NCI-H2107 treated with DMSO at 0.1 percent for 48 hours (cell line): ENCODE measurements around the gene NFE2L2.
"Not testable (repeated sequence)": the region's sequence is repeated elsewhere in the genome, so short reads cannot be mapped to it uniquely, and the experiment has no call there.

Experiments
- DNase-seq: peaks from one replicate; lab custom pipeline; 2025; ENCODE audit not compliant: unreplicated experiment; lab: John Stamatoyannopoulos, UW

The NFE2L2 gene

GRCh38 chr2:177258059-177258458 lies 6.5 kb downstream of the NFE2L2 start:
- DNase-seq = no peak

GRCh38 chr2:177257471-177257870 lies 7.1 kb downstream of the NFE2L2 start:
- no peak for DNase-seq

DNA sequence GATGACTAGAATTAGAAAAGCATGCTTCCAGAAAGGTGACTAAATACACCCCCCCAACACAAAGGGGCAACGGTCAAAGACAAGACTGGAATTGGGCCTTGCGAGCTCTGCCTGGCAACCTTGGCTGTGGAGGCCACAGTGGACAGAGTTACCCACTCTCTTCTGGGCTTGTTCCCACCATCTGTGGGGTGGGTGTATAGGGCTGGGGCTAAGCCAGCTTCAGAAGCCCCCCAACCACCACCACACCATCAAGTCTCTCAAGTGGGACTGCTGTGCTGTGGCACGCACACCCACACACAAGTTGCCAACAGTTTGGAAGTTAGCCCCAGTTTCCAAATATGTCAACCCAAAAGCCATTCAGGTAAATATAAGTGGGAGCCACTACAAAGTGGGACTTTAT lies 7.8 kb downstream of the NFE2L2 start:
- no peak for DNase-seq

DNA sequence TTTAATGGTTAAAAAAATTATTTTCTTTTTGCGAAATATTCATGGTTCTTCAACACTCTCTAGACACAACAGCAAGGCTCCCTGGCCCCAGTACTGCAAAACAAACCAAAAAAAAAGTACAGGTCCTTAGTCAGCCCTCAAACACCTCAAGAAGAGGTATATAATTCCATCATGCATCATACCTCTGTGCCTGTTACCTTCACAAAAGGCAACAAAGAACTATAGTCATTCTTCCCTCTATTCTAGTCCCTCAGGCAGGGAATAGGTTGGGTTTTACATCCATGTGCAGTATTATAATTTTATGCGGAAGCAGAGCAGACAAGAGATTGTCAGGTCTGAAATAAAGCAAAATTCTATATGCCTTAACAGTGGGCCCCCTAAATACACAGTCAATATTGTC lies 8.5 kb downstream of the NFE2L2 start:
- no peak for DNase-seq

- DNase-seq = no peak
Measured at GRCh38 chr2:177255227-177255601, 9.3 kb downstream of the NFE2L2 start.

- no peak for DNase-seq
Measured at GRCh38 chr2:177254433-177255226, 9.9 kb downstream of the NFE2L2 start.

GRCh38 chr2:177253704-177254103 lies 10.8 kb downstream of the NFE2L2 start:
- DNase-seq = no peak

GRCh38 chr2:177252808-177253531 lies 11.6 kb downstream of the NFE2L2 start:
- DNase-seq = no peak

GRCh38 chr2:177251165-177251542 lies 13.4 kb downstream of the NFE2L2 start:
- DNase-seq = no peak

- DNase-seq = no peak
Measured at GRCh38 chr2:177250461-177250860, 14.1 kb downstream of the NFE2L2 start.

DNA sequence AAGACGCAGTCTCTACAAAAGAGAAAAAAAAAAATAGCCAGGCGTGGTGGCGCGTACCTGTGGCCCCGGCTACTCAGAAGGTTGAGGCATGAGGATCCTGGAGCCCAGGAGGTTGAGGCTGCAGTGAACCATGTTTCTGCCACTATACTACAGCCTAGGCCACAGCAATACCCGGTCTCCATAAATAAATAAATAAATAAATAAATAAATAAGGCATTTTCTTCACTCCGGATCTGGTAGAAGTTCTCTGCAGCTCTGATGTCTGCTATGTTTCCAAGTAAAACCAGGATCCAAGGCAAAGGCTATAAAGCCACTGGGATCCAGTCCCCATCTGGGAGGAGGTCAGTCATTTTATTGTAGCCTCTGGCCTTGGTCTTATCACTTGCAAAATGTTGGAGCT lies 15.5 kb downstream of the NFE2L2 start:
- DNase-seq = no peak

GRCh38 chr2:177247693-177248262 lies 16.7 kb downstream of the NFE2L2 start:
- no peak for DNase-seq

DNA sequence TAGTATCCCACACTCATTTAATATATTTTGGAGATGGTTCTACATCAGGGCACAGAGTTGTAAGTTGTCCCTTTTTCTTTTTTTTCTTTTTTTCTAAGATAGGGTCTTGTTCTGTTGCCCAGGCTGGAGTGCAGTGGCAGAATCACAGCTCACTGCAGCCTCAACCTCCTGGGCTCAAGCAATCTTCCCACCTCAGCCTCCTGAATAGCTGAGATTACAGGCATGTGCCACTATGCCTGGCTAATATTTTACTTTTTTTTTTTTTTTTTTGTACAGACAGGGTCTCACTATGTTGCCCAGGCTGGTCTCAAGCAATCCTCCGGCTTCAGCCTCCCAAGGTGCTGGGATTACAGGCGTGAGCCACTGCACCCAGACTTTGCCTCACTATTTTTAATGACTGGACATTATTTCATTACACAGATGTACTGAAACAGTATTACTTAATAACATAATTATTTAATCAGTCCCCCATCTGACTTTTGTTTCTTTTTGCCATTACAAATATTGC lies 17.9 kb downstream of the NFE2L2 start:
- not testable (repeated sequence) for DNase-seq

DNA sequence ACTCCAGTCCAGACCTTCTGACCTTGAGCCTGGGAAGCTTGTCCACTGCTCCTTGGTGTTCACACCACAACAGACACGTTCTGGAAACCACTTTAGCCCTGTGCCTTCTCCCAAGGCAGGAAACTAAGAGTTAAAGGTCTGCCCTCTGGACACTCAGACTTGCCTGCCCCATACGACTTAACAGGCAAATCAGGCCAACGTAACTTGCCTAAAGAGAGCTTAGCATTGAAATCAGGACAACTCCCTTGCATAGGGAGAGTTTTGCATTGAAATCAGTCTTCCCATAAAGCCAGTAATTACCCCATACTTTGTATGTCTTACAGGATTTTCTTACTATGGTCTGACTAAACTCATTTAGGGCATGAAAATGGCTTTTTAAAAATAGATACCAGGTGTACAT lies 18.5 kb downstream of the NFE2L2 start:
- no peak for DNase-seq

DNA sequence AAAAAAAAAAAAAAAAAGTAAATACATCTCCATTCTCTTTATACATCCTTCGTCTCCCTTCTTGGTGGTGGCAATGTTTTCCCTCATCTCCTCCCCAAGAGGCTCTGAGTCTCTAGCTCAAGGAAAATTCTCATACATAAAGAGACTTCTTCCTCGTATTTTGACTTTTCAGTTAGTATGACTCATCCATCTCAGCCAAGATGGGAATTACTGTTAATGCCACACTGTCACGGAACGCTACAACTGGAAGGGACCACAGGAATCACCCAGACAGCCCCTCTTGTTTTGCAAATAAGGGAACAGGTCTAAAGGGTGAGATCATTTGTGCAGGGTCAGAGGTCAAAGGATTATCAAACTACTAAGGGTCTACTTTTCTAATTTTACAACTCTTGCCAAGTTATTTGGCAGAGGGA lies 19.5 kb downstream of the NFE2L2 start:
- DNase-seq = no peak

GRCh38 chr2:177244244-177244771 lies 20.2 kb downstream of the NFE2L2 start:
- no peak for DNase-seq

GRCh38 chr2:177243476-177243875 lies 21.1 kb downstream of the NFE2L2 start:
- DNase-seq = no peak

DNA sequence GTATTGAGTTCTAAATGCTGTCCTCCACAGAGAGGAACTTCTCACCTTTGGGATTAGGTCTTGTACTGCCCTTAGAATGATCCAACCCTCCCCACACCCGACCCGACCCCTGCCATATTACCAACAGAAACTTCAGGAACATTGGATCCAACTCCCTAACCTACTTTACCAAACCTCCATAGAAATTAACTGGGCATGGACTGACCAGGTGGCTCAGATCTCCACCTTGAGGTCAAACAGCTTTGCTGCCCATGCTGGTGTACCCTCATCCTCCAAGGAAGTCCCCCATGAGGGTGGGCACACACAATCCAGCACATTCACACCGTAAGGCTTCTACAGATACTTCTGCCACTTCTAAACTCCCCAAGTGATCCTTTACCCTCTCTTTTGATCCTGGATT lies 21.5 kb downstream of the NFE2L2 start:
- no peak for DNase-seq

DNA sequence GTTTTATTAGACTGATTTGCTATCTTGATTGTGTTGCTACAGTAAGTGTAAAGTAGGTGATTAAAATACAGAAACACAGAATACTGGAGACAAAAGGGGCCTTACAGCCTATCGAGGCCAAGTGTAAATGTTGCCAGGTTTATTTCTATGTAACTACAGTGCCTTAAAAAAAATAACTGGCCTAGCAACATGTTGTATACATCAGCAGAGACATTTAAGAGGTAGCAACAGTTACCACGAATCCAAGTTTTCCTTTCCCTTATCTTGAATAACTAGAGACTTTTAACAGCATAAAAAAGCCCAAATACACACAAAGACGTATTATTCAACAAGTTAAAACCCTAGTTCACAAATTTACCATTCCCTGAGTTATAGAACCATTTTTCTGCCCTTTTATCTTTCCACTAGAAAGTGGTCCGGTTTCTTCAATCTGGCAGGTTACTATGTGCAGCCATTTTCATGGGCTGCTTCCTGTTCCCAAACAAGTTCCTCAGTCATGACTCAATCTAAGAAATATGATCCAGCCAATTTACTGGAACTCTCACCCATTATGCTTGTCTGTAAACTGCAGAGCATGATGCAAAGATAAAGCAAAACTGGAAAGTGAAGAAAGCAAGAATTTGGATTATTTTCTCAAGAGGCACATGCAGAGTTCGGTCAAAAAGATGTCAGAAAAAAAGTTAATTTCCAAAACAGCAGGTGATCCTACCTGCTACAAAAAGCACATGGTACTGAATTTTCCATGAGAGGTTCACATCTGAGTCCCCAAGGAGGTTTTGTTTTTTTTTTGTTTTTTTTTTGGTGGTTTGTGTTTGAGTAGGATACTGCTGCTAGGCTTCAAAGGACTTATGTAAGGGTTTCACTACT lies 22.2 kb downstream of the NFE2L2 start:
- DNase-seq = peak; percentile 77

DNA sequence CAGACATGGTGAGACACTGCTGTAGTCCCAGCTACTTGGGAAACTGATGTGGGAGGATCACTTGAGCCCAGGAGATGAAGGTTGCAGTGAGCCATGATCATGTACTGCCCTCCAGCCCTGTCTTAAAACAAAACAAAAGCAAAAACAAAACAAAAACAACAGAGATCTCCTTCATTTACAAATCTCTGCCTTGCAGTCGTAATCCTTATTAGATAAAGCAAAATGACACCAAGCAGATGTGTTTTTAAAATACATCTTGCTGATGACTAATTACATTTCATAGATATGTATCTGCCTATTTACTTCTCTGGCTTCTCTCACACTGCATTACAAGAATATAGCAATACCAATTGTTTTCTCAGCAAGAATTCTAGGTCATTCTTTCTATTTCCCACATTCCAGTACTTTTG lies 22.8 kb downstream of the NFE2L2 start:
- no peak for DNase-seq
